ENCODE results near the gene CABCOCO1.

GRCh38 chr10:61702584-61702983 is 39.9 kb downstream of the CABCOCO1 start:
- TF ChIP-seq CTCF (IDR thresholded peaks at IDR 0.05; ENCODE audit: low read depth, low read length), result no peak
- no peak for TF ChIP-seq EZH2phosphoT487 (IDR thresholded peaks at IDR 0.05; ENCODE audit: low read depth)
